ENCODE data around the gene SRGN.

- TF ChIP-seq POLR2A (IDR thresholded peaks at IDR 0.05) (no peak), CTCF (IDR thresholded peaks at IDR 0.05) (no peak)
Observed at GRCh38 chr10:69067189-69067588, 20.7 kb upstream of the SRGN start.

Data from thyroid gland (tissue), 4 donors.